ENCODE data around the gene SMARCD3.

DNA sequence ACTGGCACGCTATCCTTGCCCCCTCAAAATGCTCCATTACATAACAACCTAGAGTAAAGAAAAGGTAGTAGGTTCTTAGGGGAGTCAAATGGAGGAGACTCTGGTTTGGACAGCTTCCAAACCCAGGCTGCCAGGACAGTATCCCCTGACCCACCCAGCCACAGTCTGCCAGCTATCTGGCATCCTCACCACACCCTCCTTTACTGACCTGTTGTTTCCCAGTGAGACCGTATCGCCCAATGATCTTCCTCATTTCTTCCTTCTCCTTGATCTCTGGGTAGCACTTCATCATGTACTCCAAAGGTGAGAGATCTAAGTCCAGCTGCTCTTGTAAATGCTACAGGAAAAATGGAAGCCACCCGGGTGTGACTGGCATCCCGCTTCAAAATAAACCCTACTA is 33.1 kb downstream of the SMARCD3 start:
- TF ChIP-seq, protein P1, sequence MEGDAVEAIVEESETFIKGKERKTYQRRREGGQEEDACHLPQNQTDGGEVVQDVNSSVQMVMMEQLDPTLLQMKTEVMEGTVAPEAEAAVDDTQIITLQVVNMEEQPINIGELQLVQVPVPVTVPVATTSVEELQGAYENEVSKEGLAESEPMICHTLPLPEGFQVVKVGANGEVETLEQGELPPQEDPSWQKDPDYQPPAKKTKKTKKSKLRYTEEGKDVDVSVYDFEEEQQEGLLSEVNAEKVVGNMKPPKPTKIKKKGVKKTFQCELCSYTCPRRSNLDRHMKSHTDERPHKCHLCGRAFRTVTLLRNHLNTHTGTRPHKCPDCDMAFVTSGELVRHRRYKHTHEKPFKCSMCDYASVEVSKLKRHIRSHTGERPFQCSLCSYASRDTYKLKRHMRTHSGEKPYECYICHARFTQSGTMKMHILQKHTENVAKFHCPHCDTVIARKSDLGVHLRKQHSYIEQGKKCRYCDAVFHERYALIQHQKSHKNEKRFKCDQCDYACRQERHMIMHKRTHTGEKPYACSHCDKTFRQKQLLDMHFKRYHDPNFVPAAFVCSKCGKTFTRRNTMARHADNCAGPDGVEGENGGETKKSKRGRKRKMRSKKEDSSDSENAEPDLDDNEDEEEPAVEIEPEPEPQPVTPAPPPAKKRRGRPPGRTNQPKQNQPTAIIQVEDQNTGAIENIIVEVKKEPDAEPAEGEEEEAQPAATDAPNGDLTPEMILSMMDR (conservative IDR thresholded peaks at IDR 0.05; ENCODE audit: low read depth in 2 of 2), result no peak
- TF ChIP-seq POLR2AphosphoS5 (IDR thresholded peaks at IDR 0.05; ENCODE audit: low read depth) (no peak), JUNB (IDR thresholded peaks at IDR 0.05; ENCODE audit: unreplicated experiment) (no peak), CREB1 (CRISPR knock-in tag; IDR thresholded peaks at IDR 0.05; ENCODE audit: low read depth) (no peak)

Data from GM23338 (cell line).